Measurements from ENCODE around the gene TMEM214.

TMEM214 gene

DNA sequence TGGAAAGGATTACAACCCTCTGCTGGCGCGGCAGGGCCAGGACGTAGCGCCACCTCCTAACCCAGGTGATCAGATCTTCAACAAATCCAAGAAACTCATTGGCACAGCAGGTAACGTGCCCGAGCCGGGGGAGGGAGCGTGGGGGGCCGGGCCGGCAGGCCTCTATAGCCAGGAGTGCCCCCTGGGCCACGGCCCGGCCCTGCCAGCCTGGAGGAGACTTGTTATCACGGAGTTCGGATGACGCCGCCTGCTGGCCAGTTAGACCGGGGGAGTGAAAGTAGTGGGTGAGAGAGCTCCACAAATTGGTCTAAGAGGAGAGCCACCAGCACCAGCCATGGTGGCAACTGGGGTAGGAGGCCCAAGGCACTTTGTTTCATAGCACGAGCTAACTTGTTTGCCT, 8.6 kb upstream of the TMEM214 start:
- Histone ChIP-seq H3K27me3 (ENCODE audit: insufficient read depth, poor library complexity, severe bottlenecking) (no peaks in the 10 kb centered on the region), H3K27ac (replicated peaks) (no peak overlapping the region), H3K4me3 (replicated peaks; ENCODE audit: insufficient read depth, low read length) (no peak overlapping the region)
- DNase-seq (ENCODE audit: low read depth in 1 of 2, low spot score in 1 of 2): no peak
- TF ChIP-seq, protein P1, sequence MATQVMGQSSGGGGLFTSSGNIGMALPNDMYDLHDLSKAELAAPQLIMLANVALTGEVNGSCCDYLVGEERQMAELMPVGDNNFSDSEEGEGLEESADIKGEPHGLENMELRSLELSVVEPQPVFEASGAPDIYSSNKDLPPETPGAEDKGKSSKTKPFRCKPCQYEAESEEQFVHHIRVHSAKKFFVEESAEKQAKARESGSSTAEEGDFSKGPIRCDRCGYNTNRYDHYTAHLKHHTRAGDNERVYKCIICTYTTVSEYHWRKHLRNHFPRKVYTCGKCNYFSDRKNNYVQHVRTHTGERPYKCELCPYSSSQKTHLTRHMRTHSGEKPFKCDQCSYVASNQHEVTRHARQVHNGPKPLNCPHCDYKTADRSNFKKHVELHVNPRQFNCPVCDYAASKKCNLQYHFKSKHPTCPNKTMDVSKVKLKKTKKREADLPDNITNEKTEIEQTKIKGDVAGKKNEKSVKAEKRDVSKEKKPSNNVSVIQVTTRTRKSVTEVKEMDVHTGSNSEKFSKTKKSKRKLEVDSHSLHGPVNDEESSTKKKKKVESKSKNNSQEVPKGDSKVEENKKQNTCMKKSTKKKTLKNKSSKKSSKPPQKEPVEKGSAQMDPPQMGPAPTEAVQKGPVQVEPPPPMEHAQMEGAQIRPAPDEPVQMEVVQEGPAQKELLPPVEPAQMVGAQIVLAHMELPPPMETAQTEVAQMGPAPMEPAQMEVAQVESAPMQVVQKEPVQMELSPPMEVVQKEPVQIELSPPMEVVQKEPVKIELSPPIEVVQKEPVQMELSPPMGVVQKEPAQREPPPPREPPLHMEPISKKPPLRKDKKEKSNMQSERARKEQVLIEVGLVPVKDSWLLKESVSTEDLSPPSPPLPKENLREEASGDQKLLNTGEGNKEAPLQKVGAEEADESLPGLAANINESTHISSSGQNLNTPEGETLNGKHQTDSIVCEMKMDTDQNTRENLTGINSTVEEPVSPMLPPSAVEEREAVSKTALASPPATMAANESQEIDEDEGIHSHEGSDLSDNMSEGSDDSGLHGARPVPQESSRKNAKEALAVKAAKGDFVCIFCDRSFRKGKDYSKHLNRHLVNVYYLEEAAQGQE (IDR thresholded peaks at IDR 0.05; ENCODE audit: insufficient replicate concordance, low read depth): no peak
- TF ChIP-seq, protein P2, sequence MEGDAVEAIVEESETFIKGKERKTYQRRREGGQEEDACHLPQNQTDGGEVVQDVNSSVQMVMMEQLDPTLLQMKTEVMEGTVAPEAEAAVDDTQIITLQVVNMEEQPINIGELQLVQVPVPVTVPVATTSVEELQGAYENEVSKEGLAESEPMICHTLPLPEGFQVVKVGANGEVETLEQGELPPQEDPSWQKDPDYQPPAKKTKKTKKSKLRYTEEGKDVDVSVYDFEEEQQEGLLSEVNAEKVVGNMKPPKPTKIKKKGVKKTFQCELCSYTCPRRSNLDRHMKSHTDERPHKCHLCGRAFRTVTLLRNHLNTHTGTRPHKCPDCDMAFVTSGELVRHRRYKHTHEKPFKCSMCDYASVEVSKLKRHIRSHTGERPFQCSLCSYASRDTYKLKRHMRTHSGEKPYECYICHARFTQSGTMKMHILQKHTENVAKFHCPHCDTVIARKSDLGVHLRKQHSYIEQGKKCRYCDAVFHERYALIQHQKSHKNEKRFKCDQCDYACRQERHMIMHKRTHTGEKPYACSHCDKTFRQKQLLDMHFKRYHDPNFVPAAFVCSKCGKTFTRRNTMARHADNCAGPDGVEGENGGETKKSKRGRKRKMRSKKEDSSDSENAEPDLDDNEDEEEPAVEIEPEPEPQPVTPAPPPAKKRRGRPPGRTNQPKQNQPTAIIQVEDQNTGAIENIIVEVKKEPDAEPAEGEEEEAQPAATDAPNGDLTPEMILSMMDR (IDR thresholded peaks at IDR 0.05; ENCODE audit: insufficient read depth, low read length): no peak
- TF ChIP-seq SPI1 (IDR thresholded peaks at IDR 0.05; ENCODE audit: borderline replicate concordance, low read depth) (no peak), POLR2AphosphoS5 (IDR thresholded peaks at IDR 0.05; ENCODE audit: low read depth) (no peak), GABPA (IDR thresholded peaks at IDR 0.05; ENCODE audit: low read depth) (no peak)

DNA sequence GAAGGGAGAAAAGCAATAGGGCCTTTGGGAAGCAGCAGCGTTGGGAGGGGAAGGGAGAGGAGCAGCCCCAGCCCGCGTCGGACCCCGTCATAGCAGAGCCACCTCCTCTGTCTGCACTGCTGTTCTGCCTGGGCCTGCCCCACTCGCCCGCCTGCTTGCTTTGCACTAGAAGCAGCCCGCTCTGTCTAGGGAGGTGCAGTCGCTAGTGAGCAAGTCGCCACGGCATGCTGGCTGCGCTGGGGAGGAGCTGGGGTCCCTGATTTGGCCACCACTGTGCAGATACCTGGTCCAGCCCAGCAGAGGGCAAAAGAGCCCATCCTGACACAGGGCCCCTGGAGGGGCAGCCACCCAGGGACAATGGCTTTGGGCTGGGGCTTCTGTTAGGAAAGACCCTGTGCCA, 8.0 kb upstream of the TMEM214 start:
- TF ChIP-seq, protein P1 (IDR thresholded peaks at IDR 0.05; ENCODE audit: insufficient replicate concordance, low read depth): no peak
- no peak for TF ChIP-seq GABPA (IDR thresholded peaks at IDR 0.05; ENCODE audit: low read depth)
- TF ChIP-seq SPI1 (IDR thresholded peaks at IDR 0.05; ENCODE audit: borderline replicate concordance, low read depth): no peak
- no peak for TF ChIP-seq POLR2AphosphoS5 (IDR thresholded peaks at IDR 0.05; ENCODE audit: low read depth)
- TF ChIP-seq, protein P2 (IDR thresholded peaks at IDR 0.05; ENCODE audit: insufficient read depth, low read length): no peak
- no peak for DNase-seq (ENCODE audit: low read depth in 1 of 2, low spot score in 1 of 2)
- H3K27ac ChIP-seq (replicated peaks): no peak overlapping the region
- no peak overlapping the region for H3K4me3 ChIP-seq (replicated peaks; ENCODE audit: insufficient read depth, low read length)
- H3K27me3 ChIP-seq (ENCODE audit: insufficient read depth, poor library complexity, severe bottlenecking): no peaks in the 10 kb centered on the region

DNA sequence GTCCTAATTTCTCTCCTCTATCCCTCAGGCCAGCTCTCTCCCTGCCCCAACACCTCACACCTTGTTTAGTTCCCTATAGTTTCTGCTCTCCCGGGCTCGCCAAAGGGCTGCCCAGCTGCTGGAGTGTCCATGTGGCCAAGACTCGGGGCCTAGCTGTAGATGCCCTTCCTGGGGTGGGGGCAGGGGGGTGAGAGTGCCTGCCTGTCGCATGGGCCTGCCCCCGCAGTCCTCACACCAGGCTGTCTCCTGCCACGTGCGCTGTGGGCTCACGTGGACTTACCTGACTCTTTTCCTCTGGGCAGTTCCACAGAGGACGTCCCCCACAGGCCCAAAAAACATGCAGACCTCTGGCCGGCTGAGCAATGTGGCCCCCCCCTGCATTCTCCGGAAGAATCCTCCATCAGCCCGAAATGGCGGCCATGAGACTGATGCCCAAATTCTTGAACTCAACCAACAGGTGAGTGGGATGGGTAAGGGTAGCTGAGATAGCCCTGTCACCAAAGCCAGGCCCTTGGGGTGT, 7.4 kb upstream of the TMEM214 start:
- no peaks in the 10 kb centered on the region for H3K27me3 ChIP-seq (ENCODE audit: insufficient read depth, poor library complexity, severe bottlenecking)
- no peak overlapping the region for H3K4me3 ChIP-seq (replicated peaks; ENCODE audit: insufficient read depth, low read length)
- TF ChIP-seq GABPA (IDR thresholded peaks at IDR 0.05; ENCODE audit: low read depth): no peak
- TF ChIP-seq POLR2AphosphoS5 (IDR thresholded peaks at IDR 0.05; ENCODE audit: low read depth): no peak
- TF ChIP-seq, protein P2 (IDR thresholded peaks at IDR 0.05; ENCODE audit: insufficient read depth, low read length): no peak
- TF ChIP-seq, protein P1 (IDR thresholded peaks at IDR 0.05; ENCODE audit: insufficient replicate concordance, low read depth): no peak
- TF ChIP-seq SPI1 (IDR thresholded peaks at IDR 0.05; ENCODE audit: borderline replicate concordance, low read depth): no peak
- no peak for DNase-seq (ENCODE audit: low read depth in 1 of 2, low spot score in 1 of 2)
- H3K27ac ChIP-seq (replicated peaks): no peak overlapping the region

Data from HL-60 (cell line).